Right hindlimb (tissue), 1 donor: ENCODE results near the gene CREM.
"Not testable (repeated sequence)": the region's sequence is repeated elsewhere in the genome, so short reads cannot be mapped to it uniquely, and the experiment has no call there.

Source experiments
- DNase-seq: peaks from one replicate; pipeline ENCODE4 v3.0.0-alpha.2; 2018

CREM gene

GRCh38 chr10:35126530-35127288 lies at the start of gene CREM:
Gene CREM, plus strand, starts transcription at chr10:35126846. Its CDS starts 10,990 bp downstream, at chr10:35137836.
- DNase-seq = peak; percentile 97

- DNase-seq = no peak
Measured at GRCh38 chr10:35079265-35079664, 47.4 kb upstream of the CREM start.

GRCh38 chr10:35079763-35080162 lies 46.9 kb upstream of the CREM start:
- no peak for DNase-seq

- DNase-seq = not testable (repeated sequence)
Measured at GRCh38 chr10:35080261-35080660, 46.4 kb upstream of the CREM start.

- no peak for DNase-seq
Measured at GRCh38 chr10:35083242-35083641, 43.4 kb upstream of the CREM start.

- DNase-seq = no peak
Measured at GRCh38 chr10:35089611-35090161, 37.0 kb upstream of the CREM start.

GRCh38 chr10:35090162-35090954 lies 36.3 kb upstream of the CREM start, which contains the start of gene CUL2:
Gene CUL2, minus strand, starts transcription at chr10:35090341. Its CDS starts 19,024 bp downstream, at chr10:35071317.
- DNase-seq = peak; percentile 96

- no peak for DNase-seq
Measured at GRCh38 chr10:35091994-35092790, 34.5 kb upstream of the CREM start.

GRCh38 chr10:35092851-35093250 lies 33.8 kb upstream of the CREM start:
- DNase-seq = no peak

GRCh38 chr10:35096312-35096711 lies 30.3 kb upstream of the CREM start:
- DNase-seq = no peak

- no peak for DNase-seq
Measured at GRCh38 chr10:35097510-35097909, 29.1 kb upstream of the CREM start.

GRCh38 chr10:35103882-35104281 lies 22.8 kb upstream of the CREM start:
- no peak for DNase-seq

- DNase-seq = no peak
Measured at GRCh38 chr10:35112571-35112970, 14.1 kb upstream of the CREM start.

GRCh38 chr10:35119378-35119777 lies 7.3 kb upstream of the CREM start:
- DNase-seq = no peak

GRCh38 chr10:35124540-35124939 lies 2.1 kb upstream of the CREM start:
- no peak for DNase-seq

- DNase-seq = no peak
Measured at GRCh38 chr10:35126062-35126529, 550 bp upstream of the CREM start.

- DNase-seq = peak; percentile 77
Measured at GRCh38 chr10:35127289-35127891, 744 bp downstream of the CREM start.

- no peak for DNase-seq
Measured at GRCh38 chr10:35129185-35129674, 2.6 kb downstream of the CREM start.

- DNase-seq = no peak
Measured at GRCh38 chr10:35130663-35131062, 4.0 kb downstream of the CREM start.

GRCh38 chr10:35132727-35133126 lies 6.1 kb downstream of the CREM start:
- no peak for DNase-seq

- no peak for DNase-seq
Measured at GRCh38 chr10:35133586-35133985, 6.9 kb downstream of the CREM start.

- DNase-seq = no peak
Measured at GRCh38 chr10:35135861-35136260, 9.2 kb downstream of the CREM start.
